SKM-1 (cell line): Measurements from ENCODE around the gene RNF175.

ENCODE experiments used
- DNase-seq: peaks from one replicate; lab custom pipeline; 2025; ENCODE audit not compliant: unreplicated experiment; lab: John Stamatoyannopoulos, UW

The RNF175 gene

DNA sequence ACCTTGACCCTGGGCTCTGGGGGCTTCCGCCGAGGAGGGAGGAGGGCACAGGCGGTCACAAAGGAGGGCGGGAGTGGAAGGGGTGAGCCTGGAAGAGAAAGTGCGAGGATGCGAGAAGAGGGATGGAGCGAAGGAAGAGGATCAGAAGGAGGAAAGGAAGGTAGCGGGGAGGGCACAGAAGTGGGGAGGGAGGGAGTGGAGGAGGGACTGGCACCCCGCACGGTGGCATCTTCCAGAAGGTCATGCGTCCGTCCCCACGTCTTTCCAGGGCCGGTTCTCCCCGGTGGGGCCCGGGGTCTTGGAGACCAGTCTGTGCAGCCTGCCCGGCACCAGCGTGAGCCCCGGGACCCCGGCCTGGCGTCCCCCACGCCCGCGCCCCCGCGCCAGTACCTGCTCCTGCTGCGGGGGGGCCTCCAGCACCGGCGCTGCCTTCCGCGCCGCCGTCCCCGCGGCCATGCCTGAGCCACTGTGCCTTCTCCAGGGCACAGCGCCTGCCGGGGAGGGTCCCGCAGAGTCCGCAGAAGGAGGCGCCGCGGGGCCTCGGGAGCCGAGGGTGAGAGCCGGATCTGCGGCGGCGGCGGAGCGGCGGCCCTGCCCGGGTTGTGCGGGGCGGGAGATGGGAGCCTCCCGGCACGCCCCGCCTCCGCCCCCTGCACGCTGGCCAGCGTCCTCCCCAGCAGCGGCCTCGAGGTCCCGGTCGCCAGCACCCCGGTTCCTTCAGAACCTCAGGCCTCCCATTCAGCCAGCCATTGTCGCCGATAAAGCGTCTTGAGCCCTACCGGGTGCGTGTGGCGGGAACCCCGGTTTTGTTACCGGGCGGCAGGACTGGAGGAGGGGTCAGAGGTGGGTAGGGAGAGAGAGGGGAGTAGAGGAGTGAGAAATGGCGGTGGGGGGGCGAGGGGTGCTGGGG is at the start of gene RNF175:
Gene RNF175, minus strand, starts transcription at position 618 of the 910 bp plus-strand sequence. Its CDS starts 162 bp downstream, at position 456.
- DNase-seq: no peak

DNA sequence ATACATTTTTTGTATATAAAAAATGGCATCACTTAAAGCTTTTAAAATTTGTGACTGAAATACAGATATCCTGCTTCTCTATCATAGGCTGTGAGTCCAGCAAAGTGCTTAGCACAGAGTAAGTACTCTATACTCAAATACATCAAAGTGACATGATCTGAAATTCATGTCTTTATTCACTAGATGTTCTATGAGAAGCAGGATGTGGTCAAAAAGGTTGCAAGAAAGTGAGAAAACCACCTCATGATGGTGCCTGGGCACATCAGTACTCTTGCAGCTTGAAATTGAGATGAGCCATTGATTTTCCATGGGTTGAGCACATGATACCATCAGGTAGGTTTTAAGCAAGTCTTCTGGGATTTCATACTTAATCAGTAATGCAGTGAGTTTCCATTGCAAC is 49.5 kb upstream of the RNF175 start:
- no peak for DNase-seq

DNA sequence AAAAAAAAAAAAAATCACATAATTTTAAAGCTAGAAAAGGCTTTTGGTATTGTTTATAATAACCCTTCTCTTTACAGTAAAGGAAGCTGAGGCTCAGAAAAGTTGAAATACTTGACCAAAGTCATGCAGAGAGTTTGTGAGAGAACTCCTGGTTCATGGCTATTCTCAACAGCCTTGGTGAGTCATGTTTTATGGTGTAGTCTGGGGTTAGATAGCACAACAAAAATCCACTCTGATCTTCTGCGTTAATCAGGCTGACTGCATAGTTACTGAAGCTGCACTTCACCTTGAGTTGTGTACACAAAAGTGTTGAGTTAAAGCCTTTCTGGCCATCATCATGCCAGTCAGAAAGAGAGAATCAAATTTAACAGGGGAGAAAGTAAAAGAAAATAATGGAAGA is 48.4 kb upstream of the RNF175 start:
- DNase-seq: no peak

DNA sequence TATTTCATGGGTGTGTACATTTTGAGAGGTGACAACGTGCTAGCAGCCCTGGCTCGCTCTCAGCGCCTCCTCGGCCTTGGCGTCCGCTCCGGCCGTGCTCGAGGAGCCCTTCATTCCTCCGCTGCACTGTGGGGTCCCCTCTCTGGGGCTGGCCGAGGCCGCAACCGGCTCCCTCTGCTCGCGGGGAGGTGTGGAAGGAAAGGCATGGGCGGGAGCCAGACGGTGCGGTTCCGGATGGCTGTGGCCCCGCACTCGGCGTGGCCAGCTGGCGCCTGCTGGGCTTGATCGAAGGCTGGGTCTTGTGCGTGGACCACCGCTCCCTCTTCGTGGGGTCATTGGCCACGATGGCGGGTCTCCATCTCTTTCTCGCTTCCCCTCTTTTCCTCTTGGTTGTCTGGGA is 46.2 kb upstream of the RNF175 start:
- no peak for DNase-seq

DNA sequence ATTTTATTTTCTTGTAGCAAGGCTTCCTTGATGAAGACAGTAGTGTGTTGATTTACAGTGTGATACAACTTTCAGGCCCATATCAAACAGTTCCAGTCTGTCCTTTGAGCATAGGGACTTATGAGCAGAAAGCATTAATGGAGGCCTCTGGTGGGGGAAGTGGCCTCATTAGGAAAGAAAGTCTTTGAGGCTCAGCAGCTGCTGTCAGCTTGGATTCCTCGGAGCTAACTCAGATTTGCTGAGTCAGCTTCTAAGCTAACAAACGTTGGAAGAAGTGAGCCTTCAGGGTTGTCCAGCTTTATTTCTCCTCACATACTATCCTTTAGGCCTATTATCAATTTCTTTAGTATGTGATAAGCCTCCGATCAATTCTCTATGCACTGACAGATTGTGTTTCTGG is 44.9 kb upstream of the RNF175 start:
- DNase-seq: no peak

DNA sequence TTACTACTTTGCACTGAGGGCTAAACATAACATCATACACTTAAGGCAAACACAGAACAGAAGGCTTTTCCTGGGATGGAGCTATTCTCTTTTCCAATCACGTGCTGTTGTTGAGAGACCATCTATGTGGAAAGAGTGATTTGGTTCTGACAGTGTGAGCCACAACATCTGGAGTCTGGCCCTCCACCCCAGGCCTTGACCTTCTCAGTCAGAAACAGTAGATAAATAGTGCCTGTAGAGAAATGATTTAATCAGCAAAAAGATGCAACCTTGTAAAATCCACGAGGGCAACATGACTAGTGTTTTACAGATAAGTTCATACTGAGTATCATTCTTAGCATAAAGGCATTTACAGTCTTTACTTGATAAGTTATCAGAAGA is 39.9 kb upstream of the RNF175 start:
- DNase-seq: no peak

DNA sequence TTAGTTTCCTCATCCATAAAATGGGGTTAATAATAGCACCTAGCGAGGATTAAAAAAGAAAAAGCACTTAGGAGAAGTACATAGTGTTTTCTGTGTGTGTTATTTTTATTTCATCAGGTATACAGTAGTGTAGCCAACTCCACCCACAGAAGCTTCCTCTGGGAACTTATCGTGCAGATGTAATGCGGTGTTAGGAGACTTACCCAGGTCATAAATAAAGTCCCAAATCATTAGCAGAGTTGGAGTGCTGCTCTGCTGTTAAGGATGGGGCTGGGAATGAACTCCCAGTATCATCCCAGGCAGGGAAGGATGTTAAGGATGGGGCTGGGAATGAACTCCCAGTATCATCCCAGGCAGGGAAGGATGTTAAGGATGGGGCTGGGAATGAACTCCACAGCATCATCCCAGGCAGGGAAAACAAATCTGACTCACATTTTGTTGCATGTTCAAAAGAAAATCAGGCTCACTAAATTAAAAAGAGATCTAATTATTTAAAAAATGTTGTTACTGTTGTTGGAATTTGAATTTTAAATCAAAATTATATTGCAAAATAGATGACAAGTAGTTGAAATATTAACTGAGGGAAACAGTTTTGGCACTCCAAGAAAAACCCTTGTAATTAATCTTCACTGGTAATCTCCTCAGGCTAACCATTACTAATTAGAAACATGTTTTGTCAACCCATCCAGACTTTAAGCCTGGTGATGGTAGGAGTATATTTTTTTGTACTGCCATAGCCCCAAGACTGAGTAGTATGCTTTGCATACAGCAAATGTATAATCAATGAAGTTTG is 39.3 kb upstream of the RNF175 start:
- no peak for DNase-seq

DNA sequence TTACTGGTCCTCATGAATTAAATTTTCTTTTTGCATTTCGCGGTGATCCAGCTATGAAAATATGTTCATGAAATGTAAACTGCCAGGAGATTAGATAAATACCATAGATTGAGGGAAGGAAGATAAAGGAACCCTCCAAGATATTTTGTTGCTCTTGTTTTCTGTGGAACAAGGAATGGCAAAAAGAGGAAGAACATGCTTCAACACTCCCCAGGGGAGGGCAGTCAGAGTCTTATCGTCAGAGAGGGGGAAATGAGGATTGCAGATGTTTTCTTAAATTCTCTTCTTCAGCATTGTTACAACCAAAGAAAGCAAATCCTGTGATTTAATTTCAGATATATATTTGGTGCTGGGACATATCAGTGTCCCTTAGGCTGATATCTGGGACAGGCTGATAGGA is 38.6 kb upstream of the RNF175 start:
- DNase-seq: no peak

DNA sequence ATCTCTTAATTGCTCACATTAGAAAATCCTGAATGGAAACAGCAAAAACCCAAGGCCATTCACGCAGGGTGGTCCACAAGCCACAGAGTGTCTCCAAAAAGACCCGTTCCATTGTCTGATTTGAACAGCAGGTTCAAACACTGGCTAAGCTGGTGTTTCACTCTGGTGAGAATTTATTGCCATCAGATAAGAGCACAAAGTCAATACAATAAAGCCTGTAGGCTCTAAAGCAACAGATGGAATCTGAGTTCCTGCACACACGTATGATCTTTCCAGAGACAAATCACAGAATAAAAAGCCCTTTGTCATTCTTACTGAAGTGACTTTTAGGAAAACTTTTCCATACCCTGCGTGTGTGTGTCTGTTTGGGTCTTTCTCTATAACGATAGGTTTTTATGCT is 34.2 kb upstream of the RNF175 start:
- no peak for DNase-seq

DNA sequence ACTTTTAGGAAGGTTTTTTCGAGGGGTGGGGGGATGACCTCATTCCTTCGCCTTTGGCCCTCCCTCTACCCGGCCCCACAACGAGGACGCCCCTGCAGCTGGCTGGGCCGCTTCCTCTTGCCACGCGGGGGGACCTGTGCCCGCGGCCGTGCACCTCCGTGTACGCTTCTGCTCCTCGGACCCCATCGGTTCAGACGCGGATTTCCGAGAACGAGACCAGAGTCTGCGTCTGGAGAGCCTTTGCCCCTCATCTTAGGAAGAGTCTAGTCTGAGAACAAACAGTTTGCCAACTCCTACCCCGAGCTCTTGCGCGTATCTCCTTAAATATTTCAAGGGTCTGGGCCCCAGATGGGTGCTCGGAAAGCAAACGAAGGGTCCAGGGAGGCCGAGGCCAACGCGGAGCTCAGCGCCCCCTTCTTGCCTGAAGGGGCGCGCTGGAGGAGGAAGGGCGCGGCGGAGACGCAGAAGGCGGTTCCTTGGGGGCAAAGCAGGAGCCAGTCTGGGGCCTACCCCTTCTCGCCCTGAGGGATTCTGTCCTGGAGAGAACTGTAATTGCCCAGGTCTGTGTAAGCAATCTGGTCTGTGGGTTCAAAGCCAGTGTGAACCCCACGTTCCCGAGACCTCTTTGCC is 32.9 kb upstream of the RNF175 start:
- DNase-seq: no peak

DNA sequence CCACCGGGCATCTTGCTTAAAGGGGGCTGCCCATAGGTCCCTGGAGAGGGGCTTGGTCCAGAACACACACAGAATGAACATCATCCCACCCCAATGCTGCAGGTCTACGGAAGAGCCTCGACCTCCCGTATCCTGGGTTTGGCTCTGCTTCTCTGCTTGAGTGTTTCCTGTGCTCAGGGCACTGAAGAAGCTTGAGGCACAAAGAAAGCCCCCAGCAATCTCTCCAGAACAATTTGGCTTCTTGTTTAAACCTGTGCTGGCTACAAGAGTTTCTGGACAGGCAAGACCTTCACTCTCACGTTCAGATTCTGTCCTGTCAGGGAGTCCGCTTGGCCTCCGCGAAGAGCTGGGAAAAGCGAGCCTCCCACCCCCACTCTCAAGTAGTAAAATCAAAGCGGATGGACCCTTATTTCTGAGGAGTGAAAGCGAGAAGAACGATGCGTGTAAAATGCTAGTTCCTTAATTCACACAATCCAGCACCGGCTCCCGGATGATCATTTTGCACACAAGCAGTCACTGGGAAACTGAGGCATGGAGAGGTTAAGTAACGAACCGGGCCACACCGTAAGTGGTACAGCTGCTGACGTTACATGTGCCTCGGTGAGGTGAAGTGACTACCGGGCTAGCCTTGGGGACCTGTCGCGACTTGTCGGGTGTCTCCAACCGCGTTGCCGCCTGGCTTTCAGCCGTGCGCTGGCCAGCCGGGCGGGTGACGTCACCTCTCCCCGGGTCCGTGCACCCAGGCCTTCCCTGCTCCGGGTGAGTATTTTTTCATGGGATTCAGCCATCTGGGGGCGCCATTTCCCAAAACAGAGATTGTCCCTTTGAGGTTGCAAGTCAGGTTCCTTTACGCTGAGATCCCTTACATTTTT is 32.2 kb upstream of the RNF175 start:
- no peak for DNase-seq

DNA sequence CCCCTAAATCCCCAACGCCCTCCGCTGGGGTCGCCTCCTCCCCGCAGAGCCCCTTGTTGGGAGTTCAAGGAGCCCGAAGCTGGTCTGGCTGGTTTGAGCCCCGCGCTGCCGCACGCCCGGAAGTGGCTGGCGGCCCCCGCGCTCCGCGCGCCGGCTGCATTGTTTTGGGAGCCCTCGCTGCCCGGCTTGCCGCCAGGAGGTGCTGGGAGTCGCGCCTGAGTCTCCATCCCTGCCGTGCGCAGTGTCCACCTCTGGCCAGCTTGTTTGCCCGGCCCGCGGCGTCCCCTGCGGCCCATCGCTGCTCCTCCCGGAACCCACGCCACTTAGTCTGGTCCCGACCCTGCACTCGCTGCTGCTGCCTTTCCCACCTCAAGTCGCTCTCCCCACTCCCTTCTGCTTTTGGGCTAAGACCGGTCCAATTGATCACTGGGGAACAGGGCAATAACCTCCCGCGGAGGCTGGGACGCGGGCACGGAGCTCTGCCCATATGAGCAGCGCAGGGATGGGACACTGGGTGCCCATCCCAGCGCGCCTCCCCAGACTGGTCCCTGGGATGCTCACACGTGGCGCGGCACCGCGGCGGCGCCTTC is 31.2 kb upstream of the RNF175 start:
- DNase-seq: no peak

DNA sequence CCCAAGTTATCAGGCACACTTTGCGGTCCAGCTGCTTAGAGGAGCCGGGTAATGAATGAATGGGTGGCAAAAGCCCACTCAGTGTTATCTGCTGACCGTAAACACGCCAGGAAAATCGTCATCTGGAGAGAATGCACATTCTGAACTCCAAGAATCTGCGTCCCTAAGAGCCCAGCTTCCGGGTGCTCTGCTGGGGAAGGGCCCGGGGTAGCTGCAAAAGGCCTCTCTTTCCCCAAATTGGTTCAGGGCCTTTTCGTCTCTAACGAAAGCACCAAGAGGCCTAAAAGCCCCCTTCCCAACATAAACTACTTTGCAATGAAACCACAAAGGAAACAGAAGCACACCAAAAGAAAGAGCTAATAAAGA is 30.7 kb upstream of the RNF175 start:
- no peak for DNase-seq

DNA sequence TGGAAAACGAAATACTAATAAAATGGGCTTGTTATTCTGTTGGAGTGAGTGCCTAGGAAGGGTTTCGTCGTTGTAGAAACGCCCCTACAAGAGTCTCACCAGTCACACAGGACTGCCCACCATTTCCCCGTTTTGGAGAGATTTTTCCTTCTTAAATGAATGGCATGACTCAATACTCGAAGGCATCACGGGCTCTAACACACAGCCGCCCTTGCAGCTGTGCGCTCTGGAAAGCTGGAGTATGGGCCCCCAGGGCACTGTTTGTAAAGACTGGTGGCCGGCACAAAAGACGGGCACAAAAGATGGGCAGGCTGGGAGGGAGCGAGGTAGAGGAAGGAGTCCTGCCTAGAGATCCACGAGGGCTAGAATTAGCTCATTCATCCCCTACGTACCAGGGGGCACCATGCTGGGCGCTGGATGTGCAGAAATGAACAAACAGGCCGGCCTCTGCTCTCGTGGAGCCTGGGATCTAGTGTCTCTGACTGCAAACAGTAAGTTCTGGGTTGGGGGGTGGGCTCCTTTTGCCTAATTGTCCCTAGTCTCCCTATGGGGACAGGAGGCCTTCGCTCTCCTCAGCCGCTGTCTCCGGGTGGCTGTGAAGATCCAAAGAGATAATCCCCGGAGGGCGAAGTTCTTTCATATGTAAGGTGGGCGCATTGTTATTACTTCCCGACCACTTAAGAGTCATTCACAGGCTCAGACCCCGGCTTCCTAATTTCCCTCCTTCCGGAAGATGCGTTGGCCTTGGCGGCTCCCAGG is 30.1 kb upstream of the RNF175 start:
- DNase-seq: no peak

DNA sequence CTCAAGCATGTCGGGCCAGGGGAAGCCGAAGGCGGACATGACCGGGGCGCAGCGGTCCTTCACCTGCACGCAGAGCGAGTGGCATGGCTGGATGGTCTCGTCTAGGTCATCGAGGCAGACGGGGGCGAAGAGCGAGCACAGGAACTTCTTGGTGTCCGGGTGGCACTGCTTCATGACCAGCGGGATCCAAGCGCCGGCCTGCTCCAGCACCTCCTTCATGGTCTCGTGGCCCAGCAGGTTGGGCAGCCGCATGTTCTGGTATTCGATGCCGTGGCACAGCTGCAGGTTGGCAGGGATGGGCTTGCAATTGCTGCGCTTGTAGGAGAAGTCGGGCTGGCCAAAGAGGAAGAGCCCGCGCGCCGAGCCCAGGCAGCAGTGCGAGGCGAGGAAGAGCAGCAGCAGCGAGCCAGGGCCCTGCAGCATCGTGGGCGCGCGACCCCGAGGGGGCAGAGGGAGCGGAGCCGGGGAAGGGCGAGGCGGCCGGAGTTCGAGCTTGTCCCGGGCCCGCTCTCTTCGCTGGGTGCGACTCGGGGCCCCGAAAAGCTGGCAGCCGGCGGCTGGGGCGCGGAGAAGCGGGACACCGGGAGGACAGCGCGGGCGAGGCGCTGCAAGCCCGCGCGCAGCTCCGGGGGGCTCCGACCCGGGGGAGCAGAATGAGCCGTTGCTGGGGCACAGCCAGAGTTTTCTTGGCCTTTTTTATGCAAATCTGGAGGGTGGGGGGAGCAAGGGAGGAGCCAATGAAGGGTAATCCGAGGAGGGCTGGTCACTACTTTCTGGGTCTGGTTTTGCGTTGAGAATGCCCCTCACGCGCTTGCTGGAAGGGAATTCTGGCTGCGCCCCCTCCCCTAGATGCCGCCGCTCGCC is 28.8 kb upstream of the RNF175 start, which contains the start of gene SFRP2:
Gene SFRP2, minus strand, starts transcription at position 671 of the 864 bp plus-strand sequence. Its CDS starts 248 bp downstream, at position 423.
- DNase-seq: no peak

DNA sequence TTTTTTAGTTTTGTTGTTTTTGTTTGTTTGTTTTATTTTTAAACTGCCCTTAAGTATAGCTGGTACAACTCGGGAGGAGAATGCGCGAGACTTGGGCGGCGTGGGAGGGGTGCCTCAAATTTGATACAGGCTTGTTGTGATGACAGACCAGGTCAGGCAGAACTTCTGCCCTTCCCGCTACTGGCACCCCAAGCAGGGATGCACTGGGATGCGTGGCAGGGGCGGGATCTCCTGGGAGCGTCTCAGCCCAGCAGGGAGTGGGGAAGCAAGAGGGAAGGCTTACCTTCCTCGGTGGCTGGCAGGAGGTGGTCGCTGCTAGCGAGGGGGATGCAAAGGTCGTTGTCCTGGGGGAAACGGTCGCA is 28.2 kb upstream of the RNF175 start:
- DNase-seq: no peak

DNA sequence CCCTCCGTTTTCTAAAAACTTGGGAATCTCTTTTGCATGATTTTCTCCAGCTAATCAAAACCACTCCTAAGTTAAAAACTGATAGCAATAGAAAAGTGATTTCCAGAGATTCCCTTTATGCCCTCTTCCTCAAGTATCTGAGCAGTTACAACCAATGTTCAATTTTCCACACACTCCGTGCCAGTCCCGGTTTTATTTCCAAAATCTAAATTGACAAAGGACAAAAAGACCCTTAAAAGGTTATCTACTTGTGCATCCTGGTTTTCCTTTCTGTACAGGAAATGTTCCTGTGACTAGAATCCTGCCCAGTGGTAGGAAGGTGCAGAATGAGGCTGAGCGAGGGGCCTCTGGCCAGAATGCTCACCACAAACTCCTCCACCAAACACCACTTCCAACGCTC is 27.8 kb upstream of the RNF175 start:
- DNase-seq: no peak

DNA sequence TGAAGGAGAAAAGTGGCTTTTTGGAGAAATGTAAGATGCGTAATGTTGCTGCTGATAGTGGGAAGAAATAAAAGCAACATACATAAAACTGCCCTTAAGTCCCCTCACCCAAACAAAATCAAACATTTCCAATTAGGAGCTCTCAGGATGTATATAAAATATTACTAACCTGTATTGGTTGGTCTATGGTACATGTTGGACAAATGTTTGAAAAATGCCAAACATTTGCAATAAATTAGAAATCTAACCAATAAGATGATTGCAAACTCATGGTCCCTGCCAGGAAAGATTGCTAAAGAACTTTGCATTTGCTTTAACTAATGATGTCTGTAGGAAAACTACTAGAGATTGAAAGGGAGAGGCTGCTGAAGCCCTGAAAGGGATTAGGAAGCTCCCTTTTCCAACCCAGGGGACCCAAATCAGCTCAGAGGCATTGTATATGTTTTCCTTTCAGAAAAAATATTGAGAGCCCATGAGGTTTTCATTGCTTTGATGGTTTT is 27.3 kb upstream of the RNF175 start:
- DNase-seq: no peak
